HG02852 (cell line): ENCODE results near the gene PEDS1.
A peak's percentile ranks its signal among the peaks of the same experiment; 100 is the strongest.
"Not testable (repeated sequence)": the region's sequence is repeated elsewhere in the genome, so short reads cannot be mapped to it uniquely, and the experiment has no call there.

Experiments used
- ATAC-seq: cut with Tn5 transposase; IDR thresholded peaks from one replicate; pipeline ENCODE4 v1.9.1; 2021; ENCODE audit warnings: mild to moderate bottlenecking, moderate library complexity; ENCODE audit not compliant: unreplicated experiment

The PEDS1 gene

DNA sequence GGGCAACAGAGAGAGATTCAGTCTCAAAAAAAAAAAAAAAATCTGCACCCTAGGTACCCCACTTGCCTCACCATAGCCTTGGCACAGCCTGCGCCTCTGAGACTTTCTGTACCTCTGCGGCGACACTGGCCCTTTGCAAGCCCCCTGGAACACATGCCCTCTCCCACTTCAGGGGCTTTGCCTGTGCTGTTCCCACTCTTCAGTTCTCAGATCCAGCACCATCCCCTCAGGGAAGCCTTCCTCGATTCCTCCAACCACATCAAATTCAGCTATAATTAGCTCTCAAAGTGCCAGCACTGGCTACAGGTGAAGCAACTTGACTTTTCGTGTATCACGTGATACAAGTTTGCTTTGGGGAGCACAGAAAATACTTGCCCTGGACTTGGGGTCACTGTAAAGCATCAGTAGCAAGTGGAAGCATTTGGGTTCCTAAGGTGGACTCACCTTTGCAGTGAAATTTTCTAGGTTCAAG lies 38.4 kb downstream of the PEDS1 start:
- no peak for ATAC-seq

DNA sequence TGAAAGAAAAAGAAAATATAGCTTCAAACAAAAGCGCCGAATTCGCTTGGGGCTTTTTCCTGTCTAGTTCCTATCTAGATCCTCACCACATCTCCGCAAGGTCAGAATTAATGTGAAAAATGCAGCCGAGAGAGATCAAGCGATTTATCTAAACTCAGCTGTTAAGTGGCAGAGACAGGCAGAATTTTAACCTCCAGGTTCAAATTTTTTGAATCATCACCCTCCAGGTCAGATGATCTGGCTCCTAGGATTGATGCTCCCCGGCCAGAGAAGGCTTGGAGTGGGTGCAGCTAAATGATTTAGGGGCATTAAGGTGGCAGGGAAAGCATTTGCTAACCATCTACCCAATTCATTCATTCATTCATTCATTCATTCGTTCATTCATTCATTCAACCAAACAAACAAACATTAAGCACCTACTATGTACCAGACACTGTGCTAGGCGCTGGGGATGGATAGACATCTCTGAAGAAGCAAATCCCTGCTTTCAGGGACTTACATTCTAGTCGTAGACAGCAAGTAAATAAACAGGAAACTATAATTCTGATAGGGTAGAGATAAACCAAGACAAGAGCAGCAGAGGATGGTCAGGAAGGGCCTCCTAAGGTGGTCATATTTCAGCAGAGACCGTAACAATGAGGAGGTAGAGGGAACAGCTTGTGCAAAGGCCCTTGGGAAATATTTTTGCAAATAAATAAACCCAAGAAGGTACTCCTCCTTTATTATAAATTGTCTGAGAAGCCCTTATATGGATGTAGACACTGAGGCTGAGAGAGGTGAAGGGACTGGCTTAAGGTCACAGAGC lies 39.9 kb downstream of the PEDS1 start:
- ATAC-seq: no peak

DNA sequence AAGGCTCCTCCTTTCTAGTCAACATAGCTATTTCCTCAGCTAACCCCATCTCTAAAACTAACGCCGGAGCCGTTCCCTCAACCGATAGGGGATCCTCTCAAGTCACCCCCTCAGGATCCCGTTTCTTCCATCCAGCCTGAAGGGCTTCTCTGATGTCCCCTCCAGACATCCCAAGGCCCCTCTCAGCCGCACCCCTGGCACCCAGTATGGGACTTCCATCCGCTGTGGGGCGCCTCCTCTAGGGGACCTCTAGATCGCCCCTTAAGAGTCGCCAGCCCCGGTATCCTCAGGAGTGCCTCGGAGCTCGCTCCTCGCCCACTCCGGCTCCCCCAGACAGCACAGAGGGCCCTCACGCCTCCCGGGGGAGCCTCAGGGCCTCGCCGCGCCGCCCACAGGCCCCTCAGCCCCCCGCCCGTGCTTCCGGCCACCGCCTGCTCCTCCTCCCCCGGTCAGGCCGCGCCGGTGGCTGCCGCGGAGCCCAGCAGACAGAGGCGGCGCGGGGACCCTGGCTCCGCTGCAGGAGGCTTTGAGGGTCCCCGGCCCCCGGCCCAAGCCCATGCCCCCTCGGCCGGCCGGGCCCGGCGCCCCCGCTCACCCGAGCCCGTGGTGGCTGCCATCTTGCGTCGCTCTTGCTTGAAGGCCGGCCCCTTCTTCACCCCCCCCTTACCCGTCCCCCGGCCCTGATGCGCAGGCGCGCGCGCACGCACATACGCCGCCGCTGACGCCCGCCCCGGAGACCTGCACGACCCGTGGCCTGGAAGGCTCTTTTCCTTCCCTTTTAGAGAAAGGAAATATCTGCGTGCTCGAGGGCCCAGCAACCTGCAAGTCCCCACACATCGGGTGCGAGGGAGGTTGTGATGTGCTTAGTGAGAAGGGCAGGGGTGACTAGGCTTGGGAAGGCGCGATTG lies 40.8 kb downstream of the PEDS1 start, which contains the start of gene UBE2V1:
Gene UBE2V1 (minus strand): TSS at position 639 of the 908 bp plus-strand sequence. CDS start 22 bp downstream, at position 617.
- peak; percentile 44 for ATAC-seq

DNA sequence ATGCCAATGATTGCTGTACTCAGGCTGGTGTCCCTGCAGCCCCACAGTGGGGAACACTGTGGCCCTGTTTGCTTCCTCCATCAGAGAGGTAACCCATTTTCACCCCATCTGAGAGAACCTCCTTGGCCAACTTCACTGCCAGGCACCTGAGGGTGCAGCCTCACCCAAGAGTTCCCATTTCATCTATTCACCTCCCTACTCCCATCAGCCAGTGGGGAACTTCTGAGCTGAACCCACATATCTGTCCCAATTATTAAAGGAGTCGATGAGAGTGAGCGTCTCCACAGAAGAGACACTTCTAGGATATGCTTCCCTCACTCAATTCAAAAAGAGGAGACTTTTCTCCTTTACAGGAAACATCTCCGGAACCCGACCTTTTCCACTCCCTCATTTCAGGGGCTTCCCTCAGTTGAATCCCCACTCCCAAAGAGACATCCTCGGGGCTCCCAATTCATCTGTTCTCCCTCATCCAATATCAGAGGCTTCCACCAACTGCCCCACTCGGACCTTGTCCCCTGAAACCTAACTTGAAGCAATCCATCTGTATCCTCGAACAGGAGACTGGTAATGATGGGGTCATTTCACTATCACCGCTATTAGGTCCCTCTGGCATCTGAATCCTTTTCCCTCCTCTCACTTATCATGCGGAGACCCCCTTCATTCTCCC lies 41.6 kb downstream of the PEDS1 start:
- no peak for ATAC-seq

DNA sequence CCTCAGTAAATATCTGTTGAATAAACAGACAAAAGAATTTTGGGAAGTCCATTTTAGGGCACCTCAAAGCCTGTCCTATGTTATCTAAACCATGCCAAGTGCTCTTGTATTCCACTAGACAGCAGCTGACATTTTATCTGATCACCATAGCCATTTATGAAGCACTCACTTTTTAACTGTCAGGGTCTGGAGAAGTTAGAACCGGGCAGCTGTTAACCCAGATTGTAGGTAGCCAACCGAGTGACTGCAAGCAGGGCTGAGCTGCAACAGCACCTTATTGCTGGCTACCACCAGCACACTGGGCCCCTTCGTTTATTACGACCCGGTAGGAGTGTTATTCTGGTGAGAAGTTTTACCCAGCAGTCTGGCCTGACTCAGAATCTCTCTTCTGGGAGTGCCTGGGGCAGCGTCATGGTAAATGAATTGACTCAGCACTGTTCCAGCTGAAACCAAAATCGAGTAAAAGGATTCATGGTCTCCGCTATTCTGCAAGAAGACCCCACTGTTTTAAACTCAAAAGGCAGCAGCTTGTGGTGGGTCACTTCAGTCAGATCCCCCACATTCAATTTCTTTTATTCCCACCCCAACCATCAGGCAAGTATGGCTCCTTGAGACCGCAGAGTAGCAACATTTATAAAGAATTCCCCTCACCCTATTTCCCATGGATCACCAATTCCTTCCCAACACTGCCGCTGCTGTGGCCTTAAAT lies 42.2 kb downstream of the PEDS1 start:
- no peak for ATAC-seq

DNA sequence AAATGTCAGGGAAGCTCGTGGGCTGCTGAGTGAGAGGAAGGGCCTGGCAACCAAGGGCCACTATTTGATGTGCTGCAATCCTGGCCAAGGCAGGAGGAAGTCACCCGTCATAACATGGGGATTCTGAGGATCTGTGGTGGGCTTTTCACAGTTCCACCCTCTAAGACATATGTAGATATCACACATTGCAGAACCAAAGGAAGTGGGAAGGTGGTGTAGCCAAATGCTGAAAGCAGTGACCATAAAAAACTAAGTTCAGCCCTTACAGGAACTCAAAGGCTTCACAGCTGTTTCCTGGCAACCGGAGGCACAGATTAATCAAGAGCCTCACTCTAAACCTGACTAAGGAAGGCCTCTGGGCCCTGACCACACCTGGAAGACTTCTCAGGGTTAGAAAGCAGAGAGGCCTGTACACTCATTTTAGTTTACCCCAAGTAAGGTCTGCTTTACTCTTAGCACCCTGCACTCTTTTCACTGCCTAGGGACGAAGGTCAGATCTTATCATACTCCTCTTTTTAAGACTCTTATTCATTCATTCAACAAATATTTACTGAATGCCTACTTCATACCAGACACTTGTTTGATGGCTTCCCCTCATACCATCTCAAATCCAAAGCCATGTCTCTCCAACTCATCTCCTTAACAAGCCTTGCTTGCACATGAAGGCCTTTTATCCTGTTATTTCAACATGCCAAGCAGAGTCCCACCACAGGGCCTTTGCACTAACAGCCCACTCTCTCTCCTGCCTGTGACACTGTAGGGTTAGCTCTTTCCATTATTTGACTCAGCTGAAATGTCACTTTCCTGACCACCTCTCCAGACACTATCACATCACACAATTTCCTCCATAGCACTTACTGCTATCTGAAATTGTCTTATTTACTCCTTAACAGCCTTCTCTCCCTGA lies 43.1 kb downstream of the PEDS1 start:
- peak; percentile 29 for ATAC-seq

DNA sequence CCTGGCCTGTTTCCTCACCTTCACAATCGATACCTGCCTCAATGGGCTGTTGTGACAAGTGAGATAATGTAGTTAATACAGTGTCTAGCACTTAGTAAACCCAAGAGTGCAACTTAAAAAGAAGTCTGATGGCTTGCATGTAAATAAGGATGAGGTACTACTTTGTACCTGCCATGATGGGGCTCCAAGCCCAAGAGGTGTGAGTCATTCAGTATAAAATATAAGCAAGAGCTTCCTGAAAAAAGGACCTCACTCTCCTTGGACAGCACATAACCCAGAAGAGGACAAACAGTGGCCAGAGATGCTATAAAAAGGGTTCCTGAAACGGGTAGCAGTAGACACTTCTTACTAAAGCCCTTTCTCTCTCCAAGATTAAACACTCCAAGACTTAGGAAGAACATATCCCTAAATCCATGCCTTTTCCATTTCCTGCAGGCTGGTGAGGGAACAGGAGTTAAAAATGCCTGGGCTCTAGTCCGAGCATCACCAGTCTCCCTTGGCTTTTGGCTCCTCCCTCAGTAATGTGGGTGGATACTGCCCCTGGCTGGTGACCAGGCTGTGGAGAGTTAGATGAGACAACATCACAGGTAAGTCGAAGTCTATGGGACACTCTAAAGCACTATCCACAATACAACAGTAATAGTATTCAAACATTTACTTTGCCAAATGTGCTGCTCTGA lies 44.8 kb downstream of the PEDS1 start:
- no peak for ATAC-seq

DNA sequence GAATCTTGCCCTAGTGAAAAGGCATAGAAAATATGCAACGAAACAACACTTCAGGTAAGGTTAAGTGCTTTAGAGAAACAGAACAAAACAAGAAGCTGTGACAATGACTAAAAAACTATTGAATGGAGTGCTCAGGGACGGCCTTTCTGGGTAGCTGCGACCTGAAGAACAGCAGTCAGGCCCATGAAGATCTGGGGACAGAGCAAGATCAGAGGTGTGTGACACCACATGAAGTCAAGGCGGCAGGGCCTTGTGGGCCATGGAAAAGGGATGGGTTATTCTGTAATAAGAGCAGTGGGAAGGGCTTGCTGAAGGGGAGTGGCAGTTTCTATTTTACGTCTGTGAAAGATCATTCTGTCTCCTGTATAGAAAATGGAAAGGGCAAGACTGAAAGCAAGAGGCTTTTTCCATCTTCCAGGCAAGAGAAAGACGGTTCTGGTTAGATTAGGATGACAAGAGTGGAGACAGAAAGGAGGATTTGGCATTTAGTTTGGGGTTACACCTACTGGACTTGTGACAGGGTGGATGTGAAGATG lies 45.7 kb downstream of the PEDS1 start:
- ATAC-seq: no peak

DNA sequence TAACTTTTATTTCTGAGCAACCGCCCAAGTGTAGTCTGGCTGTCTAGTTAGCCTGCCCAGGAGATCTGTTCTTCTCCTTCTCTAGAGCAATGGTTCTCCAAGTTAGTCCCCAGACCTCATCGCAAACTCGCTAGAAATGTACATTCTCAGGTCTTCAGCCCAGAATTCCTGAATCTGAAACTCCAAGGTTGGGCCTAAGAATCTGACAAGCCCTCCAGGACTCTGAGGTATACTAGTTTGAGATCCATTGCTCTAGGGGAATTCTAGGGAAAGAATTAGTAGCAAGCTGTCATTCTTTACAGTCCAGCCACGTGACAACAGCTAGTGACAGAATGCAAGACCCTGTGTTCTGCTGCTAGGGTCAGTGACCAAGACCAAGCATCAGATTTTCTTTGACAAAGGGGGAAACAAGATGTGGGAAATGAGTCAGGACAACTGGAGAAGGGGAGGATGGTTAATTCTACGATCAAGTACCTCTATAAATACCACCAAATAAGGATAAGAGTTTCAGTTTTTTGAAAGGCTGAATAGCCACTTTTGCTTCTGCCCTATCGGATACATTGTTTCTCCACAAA lies 46.4 kb downstream of the PEDS1 start:
- ATAC-seq: no peak

DNA sequence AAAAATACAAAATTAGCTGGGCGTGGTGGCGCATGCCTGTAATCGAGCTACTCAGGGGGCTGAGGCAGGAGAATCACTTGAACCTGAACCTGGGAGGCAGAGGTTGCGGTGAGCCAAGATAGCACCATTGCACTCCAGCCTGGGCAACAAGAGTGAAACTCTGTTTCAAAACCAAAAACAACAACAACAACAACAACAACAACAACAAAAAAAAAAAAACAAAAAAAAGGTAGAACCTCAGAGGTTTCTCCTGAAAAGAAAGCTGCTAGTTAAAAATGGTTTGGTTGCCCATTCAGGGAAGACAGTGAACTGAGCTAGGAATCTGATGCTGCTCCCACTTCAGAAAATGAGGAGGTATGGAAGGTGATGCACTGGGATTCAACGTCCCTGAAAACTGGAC lies 46.9 kb downstream of the PEDS1 start:
- ATAC-seq: not testable (repeated sequence)
